ENCODE data around the gene TSPAN9.

The TSPAN9 gene

DNA sequence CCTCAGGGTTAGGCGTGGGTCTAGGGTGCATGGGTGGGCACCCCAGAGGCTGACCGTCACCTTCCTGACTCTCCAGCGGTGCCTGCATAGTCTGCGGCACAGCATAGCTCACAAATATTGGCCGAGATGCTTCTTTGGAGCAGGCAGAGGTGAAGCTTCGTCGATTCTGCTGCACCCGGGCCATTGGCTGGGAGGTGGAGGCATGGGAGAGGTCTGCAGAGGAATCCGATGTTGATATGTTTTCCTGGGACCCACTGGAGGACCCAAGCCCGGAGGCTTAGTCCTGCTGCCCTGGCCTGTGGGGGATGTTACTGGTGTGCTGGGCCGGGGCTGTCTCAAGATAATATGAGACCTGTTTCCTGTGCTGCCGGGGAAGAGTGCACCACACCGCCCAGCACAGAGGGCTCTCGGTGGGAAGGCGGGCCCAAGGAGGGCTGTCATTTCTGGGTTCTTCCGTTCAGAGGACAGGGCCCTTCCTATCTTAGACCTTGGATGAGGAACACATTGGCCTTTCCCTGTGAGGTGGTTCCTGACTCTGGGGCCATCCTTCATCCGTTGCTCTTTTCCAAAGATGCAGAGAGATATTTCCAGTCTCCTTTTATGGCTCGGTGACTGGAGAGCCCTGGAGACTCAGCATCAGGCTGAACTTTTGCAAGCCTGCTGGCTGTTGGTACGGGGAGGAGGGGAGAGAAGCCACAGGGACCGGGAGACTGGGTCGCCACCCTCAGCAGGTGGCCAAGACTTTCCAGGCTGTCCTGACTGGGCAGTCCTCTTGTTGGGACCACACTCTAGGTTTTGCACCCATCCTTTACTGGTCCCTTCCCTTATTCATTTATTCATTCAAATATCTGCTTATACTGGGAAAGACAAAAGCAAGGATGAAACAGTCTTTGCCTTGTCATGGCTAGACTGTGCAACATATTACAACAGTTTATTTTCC, 143.5 kb downstream of the TSPAN9 start:
- DNase-seq: no peak

GRCh38 chr12:3222306-3222705, 145.1 kb downstream of the TSPAN9 start:
- no peak for DNase-seq

- DNase-seq: no peak
These were observed 145.8 kb downstream of the TSPAN9 start for GRCh38 chr12:3222979-3223378.

DNA sequence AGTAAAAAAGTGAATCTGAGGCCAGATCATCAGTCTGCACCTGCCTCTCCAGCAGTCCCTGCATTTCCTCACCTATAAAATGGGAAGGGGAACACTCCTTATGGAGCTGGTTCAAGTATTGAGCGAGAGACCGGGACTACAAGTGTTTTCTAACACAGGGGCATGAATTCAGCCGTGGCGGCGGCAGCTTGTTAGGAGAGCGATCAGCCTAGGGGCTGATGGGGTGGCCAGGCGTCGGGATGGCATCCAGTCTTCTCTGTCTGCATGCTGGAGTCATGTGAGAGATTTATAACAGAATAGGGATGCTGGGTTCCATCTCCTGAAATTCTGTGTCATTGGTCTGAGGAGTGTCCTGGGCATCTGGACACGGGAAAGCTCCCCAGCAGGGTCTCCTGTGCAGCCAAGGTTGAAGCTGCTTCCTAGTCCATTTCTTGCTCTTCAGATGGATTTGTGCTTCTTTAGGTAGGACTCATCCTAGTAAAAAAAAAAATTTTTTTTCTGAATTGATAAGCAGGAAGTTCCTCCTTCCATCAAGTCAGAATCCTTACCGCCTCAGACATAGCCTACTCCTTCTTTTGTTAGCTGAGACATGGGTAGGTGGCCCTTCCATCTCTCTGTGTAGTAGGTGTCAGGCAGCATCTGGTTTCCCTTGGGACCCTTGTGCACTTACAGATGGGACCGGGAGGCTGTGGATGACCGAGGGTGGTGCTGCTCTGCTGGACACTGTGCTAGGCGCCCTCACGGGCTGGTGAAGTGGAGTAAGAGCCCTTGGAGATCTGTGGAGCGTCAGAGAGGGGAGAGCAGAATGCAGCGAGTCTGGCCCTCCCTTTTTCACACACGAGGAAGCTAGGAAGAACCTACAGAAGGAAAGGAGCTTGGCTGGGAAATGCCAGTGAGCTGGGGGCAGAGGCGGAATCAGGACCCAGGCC, 146.7 kb downstream of the TSPAN9 start:
- peak in 3 of 56 donors; percentile 12 to 33 (median 16) for DNase-seq

DNA sequence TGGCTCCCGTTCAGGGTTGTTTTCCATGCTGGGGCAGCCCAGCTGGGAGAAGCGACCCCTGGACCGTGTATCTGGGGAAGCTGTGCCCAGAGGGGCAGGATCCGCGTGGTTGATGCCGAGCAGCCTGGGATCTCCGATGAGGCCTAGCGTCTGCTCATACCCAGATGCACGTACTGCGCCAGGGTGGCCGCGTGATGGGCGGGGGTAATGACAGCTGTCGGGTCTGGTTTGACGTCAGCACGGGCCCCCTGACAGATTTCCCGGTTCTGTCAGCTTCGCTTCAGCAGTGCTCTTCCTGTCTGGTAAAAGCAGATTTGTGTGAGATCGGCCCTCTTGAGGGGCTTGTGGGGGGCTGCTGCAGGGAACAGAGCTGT, 147.3 kb downstream of the TSPAN9 start:
- no peak for DNase-seq

DNA sequence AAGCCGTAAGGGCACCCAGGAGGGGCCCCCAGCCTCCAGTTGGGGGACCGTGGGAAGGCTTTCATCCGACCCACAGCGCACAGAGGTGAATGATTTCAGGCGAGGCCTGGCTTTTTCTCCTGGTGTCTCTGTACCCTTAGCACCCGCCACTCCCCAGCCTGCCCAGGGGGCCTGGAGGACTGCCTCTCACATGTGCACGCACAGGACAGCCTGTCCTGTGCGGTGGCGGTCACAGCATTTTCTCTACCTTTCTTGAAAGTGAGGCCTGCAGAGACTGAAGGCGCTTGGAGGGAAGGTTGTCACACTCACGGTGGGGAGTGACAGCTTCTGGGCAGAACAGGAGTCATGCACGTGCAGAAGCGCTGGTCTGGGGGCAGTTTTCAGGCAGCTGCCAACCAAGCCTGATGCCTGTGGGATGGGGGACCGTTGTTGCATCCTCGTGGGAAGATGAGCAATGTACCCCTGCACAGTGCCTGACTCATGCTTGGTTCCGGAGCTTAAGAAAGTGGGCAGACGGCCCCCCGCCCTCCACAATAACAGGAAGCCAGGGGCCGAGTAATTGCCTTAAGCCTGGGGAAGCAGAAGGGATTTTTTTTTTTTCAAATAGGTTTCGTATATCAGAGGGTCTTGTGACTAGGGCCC, 148.1 kb downstream of the TSPAN9 start:
- no peak for DNase-seq

DNA sequence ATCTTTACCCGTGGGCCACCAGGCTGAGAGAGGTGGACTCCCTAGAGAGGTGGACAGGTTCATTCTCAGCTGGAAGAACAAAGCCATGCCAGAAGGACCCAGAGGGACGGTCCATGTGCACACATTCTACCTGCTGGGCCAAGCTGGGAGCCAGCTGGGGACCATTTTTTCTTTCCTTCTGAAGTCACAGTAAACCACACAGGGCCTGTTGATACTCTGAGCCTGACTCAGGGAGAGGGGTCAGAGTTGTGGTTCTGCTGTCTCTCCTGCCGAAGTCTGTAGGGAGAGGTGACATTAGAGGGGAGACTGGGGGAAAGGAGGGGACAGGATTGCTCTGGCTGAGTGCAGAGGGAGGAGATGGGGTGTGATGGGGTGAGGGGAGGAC, 148.6 kb downstream of the TSPAN9 start:
- DNase-seq: no peak

GRCh38 chr12:3226264-3226663, 149.1 kb downstream of the TSPAN9 start:
- no peak for DNase-seq

GRCh38 chr12:3227076-3227975, 150.1 kb downstream of the TSPAN9 start:
- no peak for DNase-seq

GRCh38 chr12:3228552-3228951, 151.4 kb downstream of the TSPAN9 start:
- no peak for DNase-seq

GRCh38 chr12:3229577-3229976, 152.4 kb downstream of the TSPAN9 start:
- no peak for DNase-seq

GRCh38 chr12:3230758-3231375, 153.7 kb downstream of the TSPAN9 start:
- DNase-seq: no peak

GRCh38 chr12:3231399-3231876, 154.3 kb downstream of the TSPAN9 start:
- no peak for DNase-seq

DNA sequence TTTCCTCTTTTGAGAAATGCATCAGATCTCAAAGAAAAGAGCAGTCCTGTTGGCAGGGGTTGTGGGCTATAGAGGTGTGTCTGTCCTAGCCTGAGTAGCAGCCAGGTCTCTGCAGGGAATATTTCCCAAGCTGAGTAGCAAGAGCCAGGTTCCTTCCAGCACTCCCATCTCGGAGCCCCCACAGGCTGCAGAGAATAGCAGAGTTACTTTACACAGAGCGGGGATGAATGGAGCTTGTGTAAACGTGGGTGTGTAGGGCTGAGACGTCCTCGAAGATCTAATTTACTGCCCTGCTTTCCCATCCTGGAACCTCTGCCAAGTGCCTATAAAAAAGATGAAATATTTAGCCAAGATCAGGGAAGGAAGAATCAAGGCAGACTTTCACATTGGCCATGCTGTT, 156.6 kb downstream of the TSPAN9 start:
- DNase-seq: no peak

- DNase-seq: peak in 5 of 56 donors; percentile 7 to 42 (median 15)
These were observed 159.4 kb downstream of the TSPAN9 start for GRCh38 chr12:3236345-3237187.

- DNase-seq: no peak
These were observed 161.0 kb downstream of the TSPAN9 start for GRCh38 chr12:3238196-3238595.

DNA sequence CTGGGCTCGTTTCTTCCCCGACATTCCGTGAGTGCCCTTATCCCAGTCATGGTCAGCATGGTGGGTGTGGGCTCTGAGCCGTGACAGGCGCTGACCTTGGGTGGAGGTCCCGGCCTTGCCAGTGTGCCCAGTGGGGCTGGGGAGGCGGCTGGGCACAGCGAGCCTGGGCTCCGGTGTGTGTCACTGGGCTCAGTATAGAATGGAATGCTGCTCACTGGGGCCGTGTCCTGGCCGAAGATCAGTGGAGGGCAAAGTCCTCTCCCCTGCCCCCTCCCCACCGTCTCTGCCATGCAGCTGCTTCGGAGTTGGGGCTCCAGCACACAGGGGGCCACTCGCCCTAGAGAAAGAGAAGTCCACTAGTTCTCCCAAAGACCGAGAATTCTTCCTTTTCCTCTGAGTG, 164.4 kb downstream of the TSPAN9 start:
- DNase-seq: no peak

DNA sequence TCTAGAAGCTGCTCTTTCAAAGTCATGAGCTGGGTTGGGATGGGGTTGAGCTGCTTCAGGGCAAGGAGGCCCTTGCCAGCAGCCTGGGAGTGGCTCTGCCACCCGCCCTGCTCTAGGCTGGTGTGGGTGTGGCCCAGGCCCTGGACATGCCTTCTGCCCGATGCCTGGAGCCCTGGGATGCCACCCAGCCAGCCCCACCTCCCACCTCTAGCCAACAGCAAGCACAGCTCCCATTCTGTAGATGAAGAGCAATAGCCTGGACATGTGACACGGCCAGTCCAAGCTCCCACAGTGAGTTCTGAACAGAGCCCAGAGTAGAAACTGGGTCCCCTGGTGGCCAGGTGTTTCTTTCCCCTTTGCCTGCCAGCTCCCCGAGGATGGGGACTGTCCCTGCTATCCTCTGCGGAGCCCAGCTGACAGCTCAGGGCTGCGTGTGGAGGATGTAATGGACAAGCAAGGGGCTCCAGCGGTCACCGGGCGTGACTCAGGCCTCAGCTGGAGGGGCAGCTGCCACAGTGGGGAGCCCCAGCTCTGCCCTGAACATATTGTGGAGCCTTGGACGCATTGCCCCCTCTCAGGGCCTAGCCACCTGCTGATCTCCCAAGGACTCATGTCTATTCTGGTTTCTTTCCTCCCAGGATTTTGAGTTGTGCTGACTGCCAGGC, 165.2 kb downstream of the TSPAN9 start:
- no peak for DNase-seq
